Body of pancreas (tissue), 4 donors: ENCODE results near the gene ANXA5.

ENCODE experiments used
- POLR2A ChIP-seq, 3 donors: fragments of 450-650 bp; IDR thresholded peaks; one replicate each; pipeline ENCODE4 v1.6.1; 2016; ENCODE audit warnings: antibody characterized with exemption in 3 of 3, mild to moderate bottlenecking in 2 of 3
- TF ChIP-seq, protein P1 (sequence below), 7 experiments: fragments of 450-650 bp in 4 of 7; fragments of 200-600 bp in 3 of 7; sonication (generic) in 3 of 7; IDR thresholded peaks; one replicate each; pipeline ENCODE4 v1.5.1; 2016 to 2019; ENCODE audit warnings: antibody characterized with exemption in 7 of 7

DNA sequence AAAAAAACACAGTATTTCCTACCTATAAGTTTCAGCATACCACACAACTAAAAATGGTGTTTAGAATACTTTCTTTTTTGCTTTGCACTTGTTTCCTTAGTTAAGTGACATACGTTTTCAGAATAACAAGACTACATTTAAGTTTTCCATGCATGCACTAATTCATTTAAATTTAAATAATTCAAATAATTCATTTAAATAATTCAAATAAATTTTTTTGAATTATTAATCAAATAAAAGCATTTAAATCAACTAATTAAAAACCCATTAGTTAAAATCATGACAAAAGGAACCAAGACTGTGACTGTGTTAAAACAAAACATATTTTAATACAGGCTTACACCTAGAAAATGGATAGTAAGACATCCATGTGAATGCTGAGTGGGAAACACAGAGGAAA lies 12.8 kb downstream of the ANXA5 start:
- TF ChIP-seq, protein P1, sequence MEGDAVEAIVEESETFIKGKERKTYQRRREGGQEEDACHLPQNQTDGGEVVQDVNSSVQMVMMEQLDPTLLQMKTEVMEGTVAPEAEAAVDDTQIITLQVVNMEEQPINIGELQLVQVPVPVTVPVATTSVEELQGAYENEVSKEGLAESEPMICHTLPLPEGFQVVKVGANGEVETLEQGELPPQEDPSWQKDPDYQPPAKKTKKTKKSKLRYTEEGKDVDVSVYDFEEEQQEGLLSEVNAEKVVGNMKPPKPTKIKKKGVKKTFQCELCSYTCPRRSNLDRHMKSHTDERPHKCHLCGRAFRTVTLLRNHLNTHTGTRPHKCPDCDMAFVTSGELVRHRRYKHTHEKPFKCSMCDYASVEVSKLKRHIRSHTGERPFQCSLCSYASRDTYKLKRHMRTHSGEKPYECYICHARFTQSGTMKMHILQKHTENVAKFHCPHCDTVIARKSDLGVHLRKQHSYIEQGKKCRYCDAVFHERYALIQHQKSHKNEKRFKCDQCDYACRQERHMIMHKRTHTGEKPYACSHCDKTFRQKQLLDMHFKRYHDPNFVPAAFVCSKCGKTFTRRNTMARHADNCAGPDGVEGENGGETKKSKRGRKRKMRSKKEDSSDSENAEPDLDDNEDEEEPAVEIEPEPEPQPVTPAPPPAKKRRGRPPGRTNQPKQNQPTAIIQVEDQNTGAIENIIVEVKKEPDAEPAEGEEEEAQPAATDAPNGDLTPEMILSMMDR (IDR thresholded peaks at IDR 0.05): no peak
- TF ChIP-seq POLR2A (IDR thresholded peaks at IDR 0.05): no peak
